IMR-90 (cell line): ENCODE measurements around the gene DOK6. TPM values are rescaled to one million over a fixed set of nuclear protein-coding genes. Genes with fewer than 3 reads are reported as not detected.
A peak's percentile ranks its signal among the peaks of the same experiment; 100 is the strongest.

Source experiments
- ATAC-seq: fragments of 200-7000 bp; cut with Tn5 transposase; 2 replicates; pipeline ENCODE4 v1.9.1; 2020; ENCODE audit warnings: low read depth, mild to moderate bottlenecking, moderate library complexity
- BruUV-seq: library from RNA; stranded (reverse); fragments of 400-500 nt; replicated peaks from 2 replicates; lab custom pipeline; 2021; lab: Mats Ljungman, UMichigan
- CTCF ChIA-PET: fragments of 300-600 bp; formaldehyde crosslinking; extraction: SDS; loops from one replicate; lab custom pipeline; 2021; ENCODE audit warnings: antibody characterized with exemption; lab: Yijun Ruan, JAX
- POLR2A ChIA-PET: fragments of 300-600 bp; sonication (Branson Sonifier 250); formaldehyde crosslinking; loops from one replicate; lab custom pipeline; 2022; ENCODE audit warnings: antibody characterized with exemption; ENCODE audit not compliant: unreplicated experiment; lab: Charles Lee
- DNase-seq: peaks from one replicate; pipeline ENCODE4 v3.0.0; 2013
- H2AFZ ChIP-seq: replicated peaks from 2 replicates; pipeline ENCODE3; 2013; ENCODE audit warnings: low read length, mild to moderate bottlenecking; ENCODE audit not compliant: poor library complexity
- H2AK5ac ChIP-seq: 2 replicates; pipeline ENCODE4 v1.6.1; 2013; ENCODE audit warnings: low read depth, low read length, inconsistent platforms
- H2AK9ac ChIP-seq: replicated peaks from 2 replicates; pipeline ENCODE3; 2013; ENCODE audit warnings: mild to moderate bottlenecking, low read depth, low read length, moderate library complexity; ENCODE audit not compliant: poor library complexity
- H2BK120ac ChIP-seq: 2 replicates; pipeline ENCODE4 v1.6.1; 2013; ENCODE audit warnings: low read depth, low read length, inconsistent platforms
- H2BK15ac ChIP-seq: 3 replicates; pipeline ENCODE4 v1.6.1; 2013; ENCODE audit warnings: low read depth, low read length, inconsistent platforms
- H2BK20ac ChIP-seq: 2 replicates; pipeline ENCODE4 v1.6.1; 2013; ENCODE audit warnings: low read depth, mild to moderate bottlenecking, inconsistent platforms, low read length, moderate library complexity
- H2BK5ac ChIP-seq: 2 replicates; pipeline ENCODE4 v1.6.1; 2013; ENCODE audit warnings: mild to moderate bottlenecking, low read depth, low read length, inconsistent platforms; ENCODE audit not compliant: poor library complexity, severe bottlenecking
- H3K14ac ChIP-seq: replicated peaks from 2 replicates; pipeline ENCODE4 v1.6.1; 2013; ENCODE audit warnings: low read depth, low read length, inconsistent platforms
- H3K18ac ChIP-seq: 2 replicates; pipeline ENCODE4 v1.6.1; 2013; ENCODE audit warnings: low read depth, low read length, control low read depth
- H3K23ac ChIP-seq: 2 replicates; pipeline ENCODE4 v1.6.1; 2013; ENCODE audit warnings: low read depth, low read length, inconsistent platforms
- H3K27ac ChIP-seq: 2 replicates; pipeline ENCODE4 v1.5.1; 2013; ENCODE audit warnings: mild to moderate bottlenecking, control low read depth, low read length; ENCODE audit not compliant: insufficient read depth
- H3K27me3 ChIP-seq: 2 replicates; pipeline ENCODE4 v1.6.1; 2013; ENCODE audit warnings: low read length; ENCODE audit not compliant: control insufficient read depth, insufficient read depth
- H3K36me3 ChIP-seq: 2 replicates; pipeline ENCODE4 v1.6.1; 2013; ENCODE audit warnings: low read length, mixed read lengths; ENCODE audit not compliant: control insufficient read depth, insufficient read depth
- H3K4ac ChIP-seq: 2 replicates; pipeline ENCODE4 v1.6.1; 2013; ENCODE audit warnings: low read depth, low read length, inconsistent platforms
- H3K4me1 ChIP-seq: 2 replicates; pipeline ENCODE4 v1.6.1; 2013; ENCODE audit warnings: low read length, mixed read lengths; ENCODE audit not compliant: control insufficient read depth, insufficient read depth
- H3K4me2 ChIP-seq: 2 replicates; pipeline ENCODE4 v1.6.1; 2013; ENCODE audit warnings: low read depth, mild to moderate bottlenecking, control low read depth, low read length, moderate library complexity
- H3K4me3 ChIP-seq: 2 replicates; pipeline ENCODE4 v1.5.1; 2013; ENCODE audit warnings: low read depth, mild to moderate bottlenecking, control low read depth, low read length, moderate library complexity; ENCODE audit not compliant: insufficient read depth
- H3K56ac ChIP-seq: 2 replicates; pipeline ENCODE4 v1.6.1; 2013; ENCODE audit warnings: low read length, inconsistent platforms; ENCODE audit not compliant: insufficient read depth; ENCODE audit errors: extremely low read depth
- H3K79me1 ChIP-seq, 2 experiments: 2 replicates each; pipeline ENCODE4 v1.6.1; 2013; ENCODE audit warnings: low read length in 2 of 2, inconsistent platforms in 1 of 2, low read depth in 1 of 2
- H3K9ac ChIP-seq: 2 replicates; pipeline ENCODE4 v1.6.1; 2013; ENCODE audit warnings: low read depth, low read length, control low read depth
- H3K9me1 ChIP-seq: 2 replicates; pipeline ENCODE4 v1.6.1; 2013; ENCODE audit warnings: low read length, inconsistent platforms; ENCODE audit not compliant: insufficient read depth
- H3K9me3 ChIP-seq: 2 replicates; pipeline ENCODE4 v1.6.1; 2013; ENCODE audit warnings: low read length; ENCODE audit not compliant: control insufficient read depth, insufficient read depth
- H4K20me1 ChIP-seq: 2 replicates; pipeline ENCODE4 v1.6.1; 2013; ENCODE audit warnings: low read length, inconsistent platforms; ENCODE audit not compliant: insufficient read depth
- H4K5ac ChIP-seq: 2 replicates; pipeline ENCODE4 v1.6.1; 2013; ENCODE audit warnings: mild to moderate bottlenecking, low read depth, low read length, control low read depth
- H4K8ac ChIP-seq, 2 experiments: 2 replicates each; pipeline ENCODE4 v1.6.1; 2013; ENCODE audit warnings: low read depth in 2 of 2, low read length in 2 of 2, control low read depth in 1 of 2, inconsistent platforms in 1 of 2
- H4K91ac ChIP-seq: 2 replicates; pipeline ENCODE4 v1.6.1; 2013; ENCODE audit warnings: low read depth, low read length, inconsistent platforms; ENCODE audit not compliant: insufficient read depth
- CEBPB ChIP-seq: IDR thresholded peaks from 2 replicates; pipeline ENCODE4 v1.6.1; 2012; ENCODE audit warnings: low read depth, low read length, improper control_type of control experiment
- CHD1 ChIP-seq: IDR thresholded peaks from 2 replicates; pipeline ENCODE4 v1.6.1; 2012; ENCODE audit warnings: low read depth, low read length, improper control_type of control experiment
- CTCF ChIP-seq: conservative IDR thresholded peaks from 2 replicates; pipeline ENCODE4 v1.5.1; 2012; ENCODE audit warnings: mild to moderate bottlenecking, low read depth, low read length, improper control_type of control experiment
- ELK1 ChIP-seq: fragments of 150-350 bp; IDR thresholded peaks from 2 replicates; pipeline ENCODE4 v1.6.1; 2016; ENCODE audit warnings: low read depth, mild to moderate bottlenecking, low read length, moderate library complexity, borderline replicate concordance
- FOS ChIP-seq: fragments of 150-350 bp; IDR thresholded peaks from 2 replicates; pipeline ENCODE4 v1.6.1; 2016; ENCODE audit warnings: low read depth, low read length
- MAFK ChIP-seq: IDR thresholded peaks from 2 replicates; pipeline ENCODE4 v1.6.1; 2012; ENCODE audit warnings: low read depth, low read length, improper control_type of control experiment
- MAZ ChIP-seq: IDR thresholded peaks from 2 replicates; pipeline ENCODE4 v1.6.1; 2012; ENCODE audit warnings: low read depth, mild to moderate bottlenecking, low read length, improper control_type of control experiment, moderate library complexity, borderline replicate concordance
- MXI1 ChIP-seq: IDR thresholded peaks from 2 replicates; pipeline ENCODE4 v1.6.1; 2012; ENCODE audit warnings: low read depth, mild to moderate bottlenecking, low read length, moderate library complexity, borderline replicate concordance
- NFE2L2 ChIP-seq: fragments of 150-350 bp; IDR thresholded peaks from 2 replicates; pipeline ENCODE4 v1.6.1; 2016; ENCODE audit warnings: low read depth, mild to moderate bottlenecking, low read length
- RAD21 ChIP-seq: IDR thresholded peaks from 2 replicates; pipeline ENCODE4 v1.6.1; 2012; ENCODE audit warnings: low read length, improper control_type of control experiment
- RCOR1 ChIP-seq: IDR thresholded peaks from 2 replicates; pipeline ENCODE4 v1.6.1; 2012; ENCODE audit warnings: mild to moderate bottlenecking, low read length, improper control_type of control experiment; ENCODE audit not compliant: insufficient replicate concordance
- SMC3 ChIP-seq: fragments of 150-350 bp; IDR thresholded peaks from 2 replicates; pipeline ENCODE4 v1.6.1; 2016; ENCODE audit warnings: low read depth, mild to moderate bottlenecking, antibody characterized with exemption, low read length, moderate library complexity
- USF2 ChIP-seq: fragments of 150-350 bp; IDR thresholded peaks from 2 replicates; pipeline ENCODE4 v1.6.1; 2017; ENCODE audit warnings: mild to moderate bottlenecking, antibody characterized with exemption, low read length, low read depth
- WGBS, 2 experiments: methylation state at CpG; one replicate each; pipeline versions ENCODE4 v1.1.5 to v1.1.7; 2013; ENCODE audit warnings: missing lambda C conversion rate in 2 of 2; ENCODE audit not compliant: insufficient read length in 1 of 2; ENCODE audit errors: extremely low coverage in 2 of 2; 5-methylcytosine and 5-hydroxymethylcytosine counted together
- dilution Hi-C: fragments of 300-500 bp; cut with HindIII; formaldehyde crosslinking; loops from one replicate; pipeline ENCODE4 v1.14.3; 2018; ENCODE audit warnings: low sequenced_read_pairs; ENCODE audit not compliant: unreplicated experiment
- in situ Hi-C: fragments of 300-500 bp; cut with MboI; formaldehyde crosslinking; loops from 3 replicates; pipeline ENCODE4 v1.14.3; 2019; ENCODE audit warnings: low sequenced_read_pairs, inconsistent platforms, mixed read lengths
- intact Hi-C: fragments of 100-400 bp; cut with micrococcal nuclease; formaldehyde crosslinking; loops from 2 replicates; pipeline ENCODE4 v1.10.0; 2022
- polyA plus RNA-seq, 3 experiments: library from polyadenylated mRNA; depleted of rRNA; stranded (reverse); fragments of >200 nt; gene quantifications; 2 replicates each; pipeline ENCODE4 v1.2.3, GENCODE V29; 2012; ENCODE audit warnings: low replicate concordance in 1 of 3
- total RNA-seq: library from RNA; depleted of rRNA; stranded (reverse); fragments of >200 nt; gene quantifications from 2 replicates; pipeline ENCODE4 v1.2.3, GENCODE V29; 2012

Gene DOK6
- total and polyA plus RNA-seq, 2 of the 4 experiments (the other 2 are of a cell fraction): 1.9 to 2.7 TPM

- H2AK9ac ChIP-seq: no peak overlapping the region
- dilution Hi-C loops: no loop called here
Observed at GRCh38 chr18:69402533-69402989, 1.9 kb downstream of the DOK6 start.

More at GRCh38 chr18:69402533-69402989, 1.9 kb downstream of the DOK6 start:
- H3K56ac ChIP-seq: no peak overlapping the region
- no peaks in the 10 kb centered on the region for H3K9me1 ChIP-seq
- H4K8ac ChIP-seq: no peak overlapping the region
- WGBS, 2 experiments: 54% methylated on average over 4 of the region's 20 CpGs; no CpG with 5 or more reads in 1 of the 2 experiments
- no peaks in the 10 kb centered on the region for H4K20me1 ChIP-seq
- H3K4me2 ChIP-seq: peak overlapping the region; percentile 13; the same call in 1 of the 2 replicates
- H3K4ac ChIP-seq: no peak overlapping the region
- no peak overlapping the region for H2AK5ac ChIP-seq
- peaks cover 10% of the 10 kb centered on the region for H3K27me3 ChIP-seq
- H3K36me3 ChIP-seq: no peaks in the 10 kb centered on the region
- peaks cover 0 to 8% of the 10 kb centered on the region in 2 experiments; a peak in 1 of 4 replicates for H3K79me1 ChIP-seq
- H3K27ac ChIP-seq: no peak overlapping the region
- no peak overlapping the region for H2BK120ac ChIP-seq
- H2AFZ ChIP-seq: peak overlapping the region; percentile 67
- no peak for DNase-seq
- no peak overlapping the region for H4K5ac ChIP-seq
- no peak overlapping the region for H4K91ac ChIP-seq
- in situ Hi-C loops: no loop called here
- no peak overlapping the region for H3K14ac ChIP-seq
- H2BK20ac ChIP-seq: no peak overlapping the region
- no peak overlapping the region for H2BK15ac ChIP-seq
- no peaks in the 10 kb centered on the region for H3K4me1 ChIP-seq
- ChIA-PET POLR2A (no interaction called here), CTCF (no interaction called here)
- H3K23ac ChIP-seq: no peak overlapping the region; the same call in 1 of the 2 replicates
- BruUV-seq: no TSS peak
- H2BK5ac ChIP-seq: no peak overlapping the region
- H3K9ac ChIP-seq: no peak overlapping the region
- H3K4me3 ChIP-seq: no peak overlapping the region; the same call in 1 of the 2 replicates
- H3K9me3 ChIP-seq: no peaks in the 10 kb centered on the region
- intact Hi-C loops: loop anchor here (5.0 kb wide), 2 partner anchors 555 to 670 kb away; no protein-coding TSS in a partner anchor
- no peak overlapping the region for H3K18ac ChIP-seq
- TF ChIP-seq CEBPB (no peak), MXI1 (no peak), RCOR1 (no peak), RAD21 (no peak), SMC3 (no peak), MAFK (no peak), MAZ (no peak), CTCF (no peak), CHD1 (no peak), FOS (no peak), ELK1 (no peak), USF2 (no peak), NFE2L2 (no peak)
- no peak for ATAC-seq
